Measurements from ENCODE around the gene TBCK.

The TBCK gene

DNA sequence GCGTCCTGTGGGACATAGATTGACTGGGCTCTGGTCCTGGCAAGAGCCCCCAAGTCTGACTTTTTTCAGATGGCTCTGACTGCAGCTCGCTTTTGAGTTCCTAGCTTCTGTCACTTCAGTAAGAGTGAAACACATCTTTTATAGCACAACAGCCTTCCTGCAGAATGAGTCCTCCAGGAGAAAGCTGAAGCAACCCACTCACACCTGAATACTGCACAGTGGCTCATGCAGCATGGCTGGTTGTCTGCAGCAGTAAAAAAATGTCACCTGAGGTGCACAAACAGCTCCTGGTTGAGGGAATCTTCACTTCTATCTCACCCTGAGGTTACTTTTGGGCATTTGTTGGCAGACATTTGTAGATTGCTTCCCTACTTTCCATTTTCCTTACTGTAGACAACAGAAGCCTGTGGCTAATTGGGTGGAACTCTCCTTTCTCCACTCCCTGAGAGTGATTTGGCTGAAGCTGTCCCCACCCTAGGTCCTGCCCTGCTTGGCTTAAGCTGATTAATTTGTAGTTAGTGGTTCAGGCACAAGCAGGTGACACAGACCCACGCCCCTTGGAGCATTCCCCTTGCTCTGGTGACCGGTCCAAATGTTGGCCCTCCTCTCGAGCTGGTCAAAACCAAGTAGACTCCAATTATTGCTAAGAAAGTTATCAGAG is 321.0 kb downstream of the TBCK start:
- H3K36me3 ChIP-seq (replicated peaks in 1 of 2; ENCODE audit: control insufficient read depth in 2 of 2, insufficient read depth in 2 of 2, low read length in 2 of 2): no peaks in the 10 kb centered on the region
- H3K23ac ChIP-seq (ENCODE audit: low read depth, low read length, poor library complexity): no peak overlapping the region
- H3K4me2 ChIP-seq (ENCODE audit: insufficient read depth, low read length, poor library complexity, severe bottlenecking): no peak overlapping the region
- no peak overlapping the region for H3K4me3 ChIP-seq (ENCODE audit: low read length in 2 of 2)
- H2AK5ac ChIP-seq (ENCODE audit: low read depth, low read length): no peak overlapping the region
- H2BK5ac ChIP-seq (ENCODE audit: low read length): no peak overlapping the region
- H2AFZ ChIP-seq (ENCODE audit: low read length): no peak overlapping the region
- H3K4ac ChIP-seq (ENCODE audit: low read length): no peak overlapping the region
- H3K4me1 ChIP-seq (ENCODE audit: control insufficient read depth in 2 of 2, insufficient read depth in 1 of 2, low read depth in 1 of 2, low read length in 2 of 2): no peaks in the 10 kb centered on the region
- no peak overlapping the region for H3K27ac ChIP-seq (replicated peaks; ENCODE audit: low read length)
- no peaks in the 10 kb centered on the region for H3K9me3 ChIP-seq (replicated peaks in 1 of 2; ENCODE audit: control insufficient read depth in 2 of 2, insufficient read depth in 1 of 2, low read depth in 1 of 2, low read length in 2 of 2)
- H3K79me1 ChIP-seq (ENCODE audit: low read depth, low read length): no peaks in the 10 kb centered on the region
- H3K18ac ChIP-seq (ENCODE audit: low read length): no peak overlapping the region
- H3K14ac ChIP-seq (ENCODE audit: low read length): no peak overlapping the region
- H2BK12ac ChIP-seq (ENCODE audit: low read length): no peak overlapping the region
- no peak for DNase-seq (ENCODE audit: low spot score)
- no peak overlapping the region for H2BK15ac ChIP-seq (ENCODE audit: low read length)
- H4K91ac ChIP-seq (ENCODE audit: low read depth, low read length, poor library complexity): no peak overlapping the region
- no peaks in the 10 kb centered on the region for H3K27me3 ChIP-seq (ENCODE audit: control insufficient read depth in 3 of 3, insufficient read depth in 3 of 3, low read depth in 1 of 3, low read length in 3 of 3)
- WGBS, 2 donors (ENCODE audit: extremely low coverage in 2 of 2, insufficient read length in 2 of 2, insufficient replicate concordance in 1 of 2): no CpG with 5 or more reads among the region's 5 CpGs
- H4K8ac ChIP-seq (ENCODE audit: low read depth, low read length): no peak overlapping the region
- no peak overlapping the region for H2BK120ac ChIP-seq (ENCODE audit: low read depth, low read length)
- no peak overlapping the region for H3K9ac ChIP-seq (ENCODE audit: low read depth, low read length, poor library complexity)

GRCh38 chr4:105994061-105994460 is 321.9 kb downstream of the TBCK start:
- no peaks in the 10 kb centered on the region for H3K79me1 ChIP-seq (ENCODE audit: low read depth, low read length)
- no peak overlapping the region for H3K9ac ChIP-seq (ENCODE audit: low read depth, low read length, poor library complexity)
- no peak overlapping the region for H2BK12ac ChIP-seq (ENCODE audit: low read length)
- H3K27me3 ChIP-seq (ENCODE audit: control insufficient read depth in 3 of 3, insufficient read depth in 3 of 3, low read depth in 1 of 3, low read length in 3 of 3): no peaks in the 10 kb centered on the region
- no CpG with 5 or more reads among the region's 6 CpGs for WGBS, 2 donors (ENCODE audit: extremely low coverage in 2 of 2, insufficient read length in 2 of 2, insufficient replicate concordance in 1 of 2)
- H3K4me1 ChIP-seq (ENCODE audit: control insufficient read depth in 2 of 2, insufficient read depth in 1 of 2, low read depth in 1 of 2, low read length in 2 of 2): no peaks in the 10 kb centered on the region
- no peaks in the 10 kb centered on the region for H3K9me3 ChIP-seq (replicated peaks in 1 of 2; ENCODE audit: control insufficient read depth in 2 of 2, insufficient read depth in 1 of 2, low read depth in 1 of 2, low read length in 2 of 2)
- no peak overlapping the region for H2AFZ ChIP-seq (ENCODE audit: low read length)
- H3K4me3 ChIP-seq (ENCODE audit: low read length in 2 of 2): no peak overlapping the region
- no peaks in the 10 kb centered on the region for H3K36me3 ChIP-seq (replicated peaks in 1 of 2; ENCODE audit: control insufficient read depth in 2 of 2, insufficient read depth in 2 of 2, low read length in 2 of 2)
- no peak overlapping the region for H2AK5ac ChIP-seq (ENCODE audit: low read depth, low read length)
- DNase-seq (ENCODE audit: low spot score): no peak
- H4K91ac ChIP-seq (ENCODE audit: low read depth, low read length, poor library complexity): no peak overlapping the region
- no peak overlapping the region for H2BK5ac ChIP-seq (ENCODE audit: low read length)
- no peak overlapping the region for H3K4me2 ChIP-seq (ENCODE audit: insufficient read depth, low read length, poor library complexity, severe bottlenecking)
- H3K18ac ChIP-seq (ENCODE audit: low read length): no peak overlapping the region
- H3K27ac ChIP-seq (replicated peaks; ENCODE audit: low read length): no peak overlapping the region
- no peak overlapping the region for H2BK15ac ChIP-seq (ENCODE audit: low read length)
- H3K4ac ChIP-seq (ENCODE audit: low read length): no peak overlapping the region
- no peak overlapping the region for H4K8ac ChIP-seq (ENCODE audit: low read depth, low read length)
- H3K14ac ChIP-seq (ENCODE audit: low read length): no peak overlapping the region
- H2BK120ac ChIP-seq (ENCODE audit: low read depth, low read length): no peak overlapping the region
- H3K23ac ChIP-seq (ENCODE audit: low read depth, low read length, poor library complexity): no peak overlapping the region

GRCh38 chr4:105992641-105993305 is 323.2 kb downstream of the TBCK start:
- DNase-seq (ENCODE audit: low spot score): no peak
- no peak overlapping the region for H3K14ac ChIP-seq (ENCODE audit: low read length)
- no peak overlapping the region for H3K18ac ChIP-seq (ENCODE audit: low read length)
- H3K27ac ChIP-seq (replicated peaks; ENCODE audit: low read length): no peak overlapping the region
- no peaks in the 10 kb centered on the region for H3K27me3 ChIP-seq (ENCODE audit: control insufficient read depth in 3 of 3, insufficient read depth in 3 of 3, low read depth in 1 of 3, low read length in 3 of 3)
- no peak overlapping the region for H3K4ac ChIP-seq (ENCODE audit: low read length)
- H3K23ac ChIP-seq (ENCODE audit: low read depth, low read length, poor library complexity): no peak overlapping the region
- H3K9ac ChIP-seq (ENCODE audit: low read depth, low read length, poor library complexity): no peak overlapping the region
- H2AFZ ChIP-seq (ENCODE audit: low read length): no peak overlapping the region
- H4K8ac ChIP-seq (ENCODE audit: low read depth, low read length): no peak overlapping the region
- H4K91ac ChIP-seq (ENCODE audit: low read depth, low read length, poor library complexity): no peak overlapping the region
- H3K4me3 ChIP-seq (ENCODE audit: low read length in 2 of 2): no peak overlapping the region
- no peak overlapping the region for H2AK5ac ChIP-seq (ENCODE audit: low read depth, low read length)
- H3K79me1 ChIP-seq (ENCODE audit: low read depth, low read length): no peaks in the 10 kb centered on the region
- H3K36me3 ChIP-seq (replicated peaks in 1 of 2; ENCODE audit: control insufficient read depth in 2 of 2, insufficient read depth in 2 of 2, low read length in 2 of 2): no peaks in the 10 kb centered on the region
- no CpG with 5 or more reads among the region's 2 CpGs for WGBS, 2 donors (ENCODE audit: extremely low coverage in 2 of 2, insufficient read length in 2 of 2, insufficient replicate concordance in 1 of 2)
- no peak overlapping the region for H2BK12ac ChIP-seq (ENCODE audit: low read length)
- no peak overlapping the region for H3K4me2 ChIP-seq (ENCODE audit: insufficient read depth, low read length, poor library complexity, severe bottlenecking)
- H2BK120ac ChIP-seq (ENCODE audit: low read depth, low read length): no peak overlapping the region
- no peaks in the 10 kb centered on the region for H3K9me3 ChIP-seq (replicated peaks in 1 of 2; ENCODE audit: control insufficient read depth in 2 of 2, insufficient read depth in 1 of 2, low read depth in 1 of 2, low read length in 2 of 2)
- H2BK15ac ChIP-seq (ENCODE audit: low read length): no peak overlapping the region
- no peak overlapping the region for H2BK5ac ChIP-seq (ENCODE audit: low read length)
- H3K4me1 ChIP-seq (ENCODE audit: control insufficient read depth in 2 of 2, insufficient read depth in 1 of 2, low read depth in 1 of 2, low read length in 2 of 2): no peaks in the 10 kb centered on the region

- H3K36me3 ChIP-seq (replicated peaks in 1 of 2; ENCODE audit: control insufficient read depth in 2 of 2, insufficient read depth in 2 of 2, low read length in 2 of 2): no peaks in the 10 kb centered on the region
- H2BK120ac ChIP-seq (ENCODE audit: low read depth, low read length): no peak overlapping the region
- DNase-seq (ENCODE audit: low spot score): no peak
- no CpG with 5 or more reads among the region's 8 CpGs for WGBS, 2 donors (ENCODE audit: extremely low coverage in 2 of 2, insufficient read length in 2 of 2, insufficient replicate concordance in 1 of 2)
- no peak overlapping the region for H2BK5ac ChIP-seq (ENCODE audit: low read length)
- no peaks in the 10 kb centered on the region for H3K79me1 ChIP-seq (ENCODE audit: low read depth, low read length)
- H3K4me2 ChIP-seq (ENCODE audit: insufficient read depth, low read length, poor library complexity, severe bottlenecking): no peak overlapping the region
- no peak overlapping the region for H3K4ac ChIP-seq (ENCODE audit: low read length)
- H2BK12ac ChIP-seq (ENCODE audit: low read length): no peak overlapping the region
- H3K9ac ChIP-seq (ENCODE audit: low read depth, low read length, poor library complexity): no peak overlapping the region
- no peak overlapping the region for H3K27ac ChIP-seq (replicated peaks; ENCODE audit: low read length)
- H2AFZ ChIP-seq (ENCODE audit: low read length): no peak overlapping the region
- H3K27me3 ChIP-seq (ENCODE audit: control insufficient read depth in 3 of 3, insufficient read depth in 3 of 3, low read depth in 1 of 3, low read length in 3 of 3): no peaks in the 10 kb centered on the region
- no peak overlapping the region for H2AK5ac ChIP-seq (ENCODE audit: low read depth, low read length)
- H3K14ac ChIP-seq (ENCODE audit: low read length): no peak overlapping the region
- no peaks in the 10 kb centered on the region for H3K9me3 ChIP-seq (replicated peaks in 1 of 2; ENCODE audit: control insufficient read depth in 2 of 2, insufficient read depth in 1 of 2, low read depth in 1 of 2, low read length in 2 of 2)
- H3K4me3 ChIP-seq (ENCODE audit: low read length in 2 of 2): no peak overlapping the region
- H4K8ac ChIP-seq (ENCODE audit: low read depth, low read length): no peak overlapping the region
- H3K23ac ChIP-seq (ENCODE audit: low read depth, low read length, poor library complexity): no peak overlapping the region
- no peak overlapping the region for H4K91ac ChIP-seq (ENCODE audit: low read depth, low read length, poor library complexity)
- H3K4me1 ChIP-seq (ENCODE audit: control insufficient read depth in 2 of 2, insufficient read depth in 1 of 2, low read depth in 1 of 2, low read length in 2 of 2): no peaks in the 10 kb centered on the region
- H3K18ac ChIP-seq (ENCODE audit: low read length): no peak overlapping the region
- no peak overlapping the region for H2BK15ac ChIP-seq (ENCODE audit: low read length)
These were observed 324.3 kb downstream of the TBCK start for GRCh38 chr4:105991726-105992125.

All from neuronal stem cell (in vitro differentiated cells).